ENCODE results near the gene KCNT1.

Gene KCNT1

DNA sequence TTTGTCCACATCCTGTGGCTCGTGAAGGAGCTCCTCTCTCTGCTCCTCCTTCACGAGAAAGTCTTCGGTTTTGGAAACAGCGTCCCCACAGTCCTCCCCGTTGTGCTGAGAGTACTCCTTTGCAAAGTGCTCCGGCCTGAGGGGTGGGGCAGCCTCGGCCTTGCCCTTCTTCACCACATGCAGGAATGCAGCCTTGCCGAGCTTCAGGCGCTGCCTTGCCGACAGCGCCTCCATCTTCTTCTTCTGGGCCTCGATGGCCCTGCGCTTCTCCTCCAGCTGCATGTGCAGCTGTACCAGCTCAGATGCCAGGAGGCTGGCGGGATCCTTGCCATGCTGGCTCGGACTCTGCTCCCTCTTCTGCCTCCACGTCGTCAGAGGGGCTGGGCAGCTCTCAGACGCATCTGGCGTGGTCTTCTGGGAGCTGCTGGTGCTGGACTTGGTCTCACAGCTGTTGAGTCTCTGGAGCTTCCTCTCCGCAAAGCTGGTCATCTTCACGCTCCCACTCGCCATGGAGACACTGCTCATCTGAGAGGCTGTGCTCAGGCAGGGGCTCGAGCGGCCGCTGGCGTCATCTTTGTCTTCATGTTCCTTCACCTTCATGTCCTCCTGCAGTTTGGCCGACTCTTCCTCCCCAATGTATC, 119.9 kb downstream of the KCNT1 start:
- in situ Hi-C loops (cut with MboI; ENCODE audit: low sequenced_read_pairs, unreplicated experiment): no loop called here
- no peak for DNase-seq (ENCODE audit: low spot score)
- TF ChIP-seq CTCF (IDR thresholded peaks at IDR 0.05; ENCODE audit: borderline replicate concordance, control extremely low read depth, extremely low read depth, insufficient read depth, missing control alignments): no peak

GRCh38 chr9:135822374-135822755, 120.4 kb downstream of the KCNT1 start:
- TF ChIP-seq CTCF (IDR thresholded peaks at IDR 0.05; ENCODE audit: borderline replicate concordance, control extremely low read depth, extremely low read depth, insufficient read depth, missing control alignments): no peak
- in situ Hi-C loops (cut with MboI; ENCODE audit: low sequenced_read_pairs, unreplicated experiment): no loop called here
- DNase-seq (ENCODE audit: low spot score): no peak

- no peak for TF ChIP-seq CTCF (IDR thresholded peaks at IDR 0.05; ENCODE audit: borderline replicate concordance, control extremely low read depth, extremely low read depth, insufficient read depth, missing control alignments)
- in situ Hi-C loops (cut with MboI; ENCODE audit: low sequenced_read_pairs, unreplicated experiment): no loop called here
- DNase-seq (ENCODE audit: low spot score): no peak
Observed at GRCh38 chr9:135823036-135823435, 121.1 kb downstream of the KCNT1 start.

DNA sequence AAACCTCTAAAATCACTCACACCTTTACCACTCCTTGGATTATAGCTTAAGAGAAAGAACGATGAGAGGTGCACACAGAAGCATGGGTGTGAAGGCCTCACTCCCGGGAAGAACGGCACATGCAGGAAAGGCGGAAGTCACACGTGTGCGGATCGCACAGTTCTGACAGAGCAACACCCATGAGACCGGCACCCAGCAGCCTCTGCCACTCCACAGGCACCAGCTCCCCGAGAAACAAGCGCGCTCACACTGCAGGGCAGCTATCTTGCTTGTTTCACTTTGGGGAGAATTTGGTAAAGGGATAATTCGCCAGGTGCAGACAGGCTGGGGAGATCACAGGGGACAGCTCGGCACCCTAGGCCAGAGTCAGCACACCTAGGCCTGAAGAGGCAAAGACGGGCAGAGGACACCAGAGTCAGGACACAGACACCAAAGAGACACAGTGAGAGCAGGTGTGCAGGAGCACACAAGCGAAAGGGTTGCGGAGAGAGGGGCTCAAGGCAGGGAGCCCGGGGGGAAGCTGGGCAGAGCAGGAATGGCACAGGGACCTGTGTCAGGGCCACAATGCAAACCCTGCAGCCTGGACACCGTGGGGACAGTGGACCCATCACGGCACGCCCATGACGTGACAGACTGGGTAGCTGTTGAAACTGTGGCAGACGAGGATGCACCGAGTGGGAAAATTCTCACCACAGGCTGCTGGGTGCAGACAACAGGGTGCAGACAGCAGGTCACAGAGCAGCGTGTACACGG, 123.6 kb downstream of the KCNT1 start:
- TF ChIP-seq CTCF (IDR thresholded peaks at IDR 0.05; ENCODE audit: borderline replicate concordance, control extremely low read depth, extremely low read depth, insufficient read depth, missing control alignments): no peak
- in situ Hi-C loops (cut with MboI; ENCODE audit: low sequenced_read_pairs, unreplicated experiment): no loop called here
- DNase-seq (ENCODE audit: low spot score): no peak

DNA sequence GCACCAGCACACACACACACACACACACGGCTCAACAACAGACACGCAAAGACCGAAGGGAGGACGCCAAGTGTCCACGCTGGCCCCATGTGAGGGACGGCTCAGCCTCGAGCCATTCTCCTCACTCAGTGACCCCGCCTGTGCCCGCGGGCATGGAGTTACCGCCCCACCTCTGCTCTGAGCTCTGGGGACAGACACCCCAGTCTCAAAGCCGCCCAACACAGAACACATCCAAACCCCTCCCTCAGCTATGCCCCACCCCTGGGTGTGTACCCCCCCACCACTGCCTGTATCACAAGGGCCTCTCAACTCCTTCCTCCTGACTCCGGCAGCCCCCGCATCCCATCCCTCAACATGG, 124.2 kb downstream of the KCNT1 start:
- no peak for TF ChIP-seq CTCF (IDR thresholded peaks at IDR 0.05; ENCODE audit: borderline replicate concordance, control extremely low read depth, extremely low read depth, insufficient read depth, missing control alignments)
- DNase-seq (ENCODE audit: low spot score): no peak
- in situ Hi-C loops (cut with MboI; ENCODE audit: low sequenced_read_pairs, unreplicated experiment): no loop called here

GRCh38 chr9:135827301-135827700, 125.3 kb downstream of the KCNT1 start:
- no peak for TF ChIP-seq CTCF (IDR thresholded peaks at IDR 0.05; ENCODE audit: borderline replicate concordance, control extremely low read depth, extremely low read depth, insufficient read depth, missing control alignments)
- no peak for DNase-seq (ENCODE audit: low spot score)
- in situ Hi-C loops (cut with MboI; ENCODE audit: low sequenced_read_pairs, unreplicated experiment): no loop called here

Measured in GM13976 (cell line).